Endothelial cell of umbilical vein (primary cell): ENCODE results near the gene TMPRSS6. TPM values are rescaled to one million over a fixed set of nuclear protein-coding genes. Genes with fewer than 3 reads are reported as not detected.

ENCODE experiments used
- BruUV-seq: library from RNA; stranded (reverse); fragments of 400-500 nt; replicated peaks from 2 replicates; lab custom pipeline; 2021; lab: Mats Ljungman, UMichigan
- CTCF ChIA-PET: fragments of 300-600, 350-600 bp; sonication (Branson Sonifier 250); formaldehyde crosslinking; loops from one replicate; lab custom pipeline; 2021; ENCODE audit warnings: antibody characterized with exemption, inconsistent platforms; lab: Charles Lee
- POLR2A ChIA-PET: fragments of 300-600, 350-600 bp; sonication (Branson Sonifier 250); formaldehyde crosslinking; loops from one replicate; lab custom pipeline; 2021; ENCODE audit warnings: antibody characterized with exemption, inconsistent platforms; lab: Charles Lee
- DNase-seq: peaks from one replicate; pipeline ENCODE4 v3.0.0-alpha.2; 2011; ENCODE audit warnings: low read depth, low spot score
- FAIRE-seq: peaks from 2 replicates; lab custom pipeline; 2011; peaks lifted over from hg19 to GRCh38; lab: Jason Lieb, UNC
- H2AFZ ChIP-seq: 2 replicates; pipeline ENCODE4 v1.6.0; 2012; ENCODE audit warnings: low read depth, low read length, control low read depth, inconsistent platforms
- H3K27ac ChIP-seq: 2 replicates; pipeline ENCODE4 v1.5.1; 2011; ENCODE audit warnings: low read depth, mild to moderate bottlenecking, control low read depth, low read length, moderate library complexity; ENCODE audit not compliant: insufficient read depth
- H3K27me3 ChIP-seq, 2 experiments: 2 replicates each; pipeline versions ENCODE4 v1.6.0 to v1.6.1; 2011; ENCODE audit warnings: low read length in 2 of 2, mixed read lengths in 1 of 2; ENCODE audit not compliant: control insufficient read depth in 2 of 2, insufficient read depth in 2 of 2
- H3K36me3 ChIP-seq, 2 experiments: 2 replicates in 1 of 2; 3 replicates in 1 of 2; pipeline ENCODE4 v1.5.1; 2011; ENCODE audit warnings: low read length in 2 of 2, mild to moderate bottlenecking in 1 of 2, moderate library complexity in 1 of 2; ENCODE audit not compliant: control insufficient read depth in 2 of 2, insufficient read depth in 2 of 2; ENCODE audit errors: extremely low read depth in 1 of 2
- H3K4me1 ChIP-seq: 3 replicates; pipeline ENCODE4 v1.5.1; 2011; ENCODE audit warnings: mild to moderate bottlenecking, low read length; ENCODE audit not compliant: control insufficient read depth, insufficient read depth; ENCODE audit errors: extremely low read depth
- H3K4me2 ChIP-seq: 2 replicates; pipeline ENCODE4 v1.6.1; 2011; ENCODE audit warnings: low read length, control low read depth, mixed read lengths; ENCODE audit not compliant: insufficient read depth
- H3K4me3 ChIP-seq, 3 experiments: fragments of 200-600 bp in 1 of 3; sonication (generic), shearing (Covaris generic) in 1 of 3; replicated peaks in 1 of 3; 2 replicates each; pipeline ENCODE4 v1.5.1; 2011 to 2016; ENCODE audit warnings: control low read depth in 3 of 3, low read length in 3 of 3, mild to moderate bottlenecking in 2 of 3, inconsistent platforms in 1 of 3, low read depth in 1 of 3, moderate library complexity in 1 of 3; ENCODE audit not compliant: insufficient read depth in 1 of 3
- H3K79me2 ChIP-seq: 2 replicates; pipeline ENCODE4 v1.6.0; 2012; ENCODE audit warnings: low read length, inconsistent platforms; ENCODE audit not compliant: control insufficient read depth, insufficient read depth
- H3K9ac ChIP-seq: replicated peaks from 2 replicates; pipeline ENCODE3; 2011; ENCODE audit warnings: low read length, control low read depth; ENCODE audit not compliant: insufficient read depth; ENCODE audit errors: extremely low read depth
- H3K9me1 ChIP-seq: replicated peaks from 3 replicates; pipeline ENCODE4 v1.6.0; 2011; ENCODE audit warnings: mild to moderate bottlenecking, low read length; ENCODE audit not compliant: control insufficient read depth, insufficient read depth; ENCODE audit errors: extremely low read depth
- H3K9me3 ChIP-seq: replicated peaks from 2 replicates; pipeline ENCODE4 v1.5.1; 2012; ENCODE audit warnings: low read length, inconsistent platforms; ENCODE audit not compliant: control insufficient read depth, insufficient read depth
- H4K20me1 ChIP-seq: replicated peaks from 2 replicates; pipeline ENCODE3; 2011; ENCODE audit warnings: mild to moderate bottlenecking, low read length; ENCODE audit not compliant: control insufficient read depth, insufficient read depth; ENCODE audit errors: extremely low read depth
- FOS ChIP-seq: IDR thresholded peaks from 2 replicates; pipeline ENCODE4 v1.6.1; 2011; ENCODE audit warnings: mild to moderate bottlenecking, low read length, moderate library complexity, borderline replicate concordance; ENCODE audit not compliant: insufficient read depth
- GATA2 ChIP-seq: IDR thresholded peaks from 2 replicates; pipeline ENCODE4 v1.7.0; 2011; ENCODE audit warnings: low read depth, mild to moderate bottlenecking, moderate library complexity, mixed read lengths, low read length; ENCODE audit not compliant: insufficient read length, insufficient read depth
- JUN ChIP-seq: IDR thresholded peaks from 2 replicates; pipeline ENCODE4 v1.6.1; 2011; ENCODE audit warnings: borderline replicate concordance, low read depth; ENCODE audit not compliant: insufficient read length, insufficient read depth
- MYC ChIP-seq: IDR thresholded peaks from one replicate; pipeline ENCODE4 v1.6.1; 2011; ENCODE audit warnings: mild to moderate bottlenecking, low read depth, low read length
- POLR2A ChIP-seq: IDR thresholded peaks from 2 replicates; pipeline ENCODE4 v1.6.1; 2012; ENCODE audit warnings: low read depth, mild to moderate bottlenecking, control low read depth, low read length
- POLR2AphosphoS5 ChIP-seq: IDR thresholded peaks from 2 replicates; pipeline ENCODE4 v1.6.1; 2012; ENCODE audit warnings: low read depth, mild to moderate bottlenecking, control low read depth, low read length, moderate library complexity; ENCODE audit not compliant: insufficient read depth
- dilution Hi-C: fragments of 300-500 bp; cut with MboI; formaldehyde crosslinking; loops from one replicate; pipeline ENCODE4 v1.15.0; 2019; ENCODE audit warnings: low sequenced_read_pairs; ENCODE audit not compliant: extremely low pct_ligation_motif_present
- intact Hi-C: fragments of 100-400 bp; cut with micrococcal nuclease; formaldehyde crosslinking; loops from one replicate; pipeline ENCODE4 v1.10.0; 2022
- polyA plus RNA-seq, 4 experiments: library from polyadenylated mRNA; depleted of rRNA in 3 of 4; stranded (reverse) in 3 of 4; unstranded in 1 of 4; fragments of >200 nt; gene quantifications; 2 replicates each; pipeline versions ENCODE4 v1.2.1 to v1.2.3, GENCODE V29; 2011 to 2012; ENCODE audit warnings: missing spikeins in 1 of 4
- total RNA-seq: library from RNA; stranded (reverse); gene quantifications from 2 replicates; pipeline ENCODE4 v1.2.3, GENCODE V29; 2021
- TF ChIP-seq, protein P1 (sequence below), 2 donors: IDR thresholded peaks; 1 replicate in 1 of 2; 2 replicates in 1 of 2; pipeline ENCODE4 v1.5.1; 2011; ENCODE audit warnings: low read length in 2 of 2, mild to moderate bottlenecking in 2 of 2, moderate library complexity in 2 of 2, control low read depth in 1 of 2, inconsistent platforms in 1 of 2, low read depth in 1 of 2; ENCODE audit not compliant: insufficient read depth in 1 of 2; ENCODE audit errors: extremely low read depth in 1 of 2
- TF ChIP-seq, protein P2 (sequence below): IDR thresholded peaks from 2 replicates; pipeline ENCODE4 v1.6.1; 2011; ENCODE audit not compliant: insufficient read depth, insufficient read length

TMPRSS6 gene
- total and polyA plus RNA-seq, 2 donors (not counting 3 experiments of a cell fraction or from before 2014, with no cell fraction given), result not detected

DNA sequence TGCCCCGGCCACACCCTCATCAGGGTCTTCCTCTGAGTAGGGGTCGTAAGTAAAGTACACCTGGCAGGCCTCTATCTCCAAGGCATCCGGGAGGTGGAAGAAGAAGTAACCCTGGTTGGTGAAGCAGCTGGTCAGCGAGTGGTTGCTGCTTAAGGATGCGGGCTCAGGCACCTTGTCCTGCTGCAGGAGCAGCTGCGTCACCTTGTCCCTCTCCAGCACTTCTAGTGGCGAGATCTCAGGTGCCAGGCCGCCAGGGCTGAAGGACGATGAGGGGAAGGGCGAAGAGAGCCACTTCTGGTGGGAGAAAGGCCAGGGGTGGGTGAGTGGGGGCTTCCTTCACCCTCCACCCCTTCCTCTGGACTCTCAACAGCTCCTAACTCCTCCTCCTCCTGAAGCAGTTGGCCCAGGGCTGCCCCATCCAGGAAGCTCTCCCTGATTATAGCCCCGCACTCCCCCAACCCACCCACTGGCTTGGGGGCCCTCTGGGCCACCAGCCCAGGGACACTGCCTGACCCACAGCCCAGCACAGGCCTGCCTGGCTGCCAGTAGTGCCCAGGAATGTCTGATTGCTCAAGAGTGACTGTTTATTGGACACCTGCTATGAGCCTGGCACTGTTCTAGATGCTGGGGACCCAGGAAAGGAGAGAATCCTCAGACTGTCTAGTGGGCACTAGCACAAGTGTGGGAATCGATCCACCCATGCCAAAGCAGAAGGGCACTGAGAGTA, 19.2 kb upstream of the TMPRSS6 start:
- Histone ChIP-seq H3K79me2 (no peaks in the 10 kb centered on the region), H3K4me3 (no peak overlapping the region), H3K27me3 (no peaks in the 10 kb centered on the region), H3K9ac (no peak overlapping the region), H3K9me3 (no peaks in the 10 kb centered on the region), H2AFZ (no peak overlapping the region), H3K36me3 (no peaks in the 10 kb centered on the region), H3K4me1 (no peaks in the 10 kb centered on the region), H4K20me1 (no peaks in the 10 kb centered on the region), H3K27ac (no peak overlapping the region), H3K4me2 (no peak overlapping the region), H3K9me1 (no peaks in the 10 kb centered on the region)
- intact Hi-C loops, result no loop called here
- ChIA-PET POLR2A (no interaction called here), CTCF (no interaction called here)
- BruUV-seq, result no TSS peak
- DNase-seq (no peak), FAIRE-seq (no peak)
- no peak for TF ChIP-seq GATA2
- TF ChIP-seq, protein P1, sequence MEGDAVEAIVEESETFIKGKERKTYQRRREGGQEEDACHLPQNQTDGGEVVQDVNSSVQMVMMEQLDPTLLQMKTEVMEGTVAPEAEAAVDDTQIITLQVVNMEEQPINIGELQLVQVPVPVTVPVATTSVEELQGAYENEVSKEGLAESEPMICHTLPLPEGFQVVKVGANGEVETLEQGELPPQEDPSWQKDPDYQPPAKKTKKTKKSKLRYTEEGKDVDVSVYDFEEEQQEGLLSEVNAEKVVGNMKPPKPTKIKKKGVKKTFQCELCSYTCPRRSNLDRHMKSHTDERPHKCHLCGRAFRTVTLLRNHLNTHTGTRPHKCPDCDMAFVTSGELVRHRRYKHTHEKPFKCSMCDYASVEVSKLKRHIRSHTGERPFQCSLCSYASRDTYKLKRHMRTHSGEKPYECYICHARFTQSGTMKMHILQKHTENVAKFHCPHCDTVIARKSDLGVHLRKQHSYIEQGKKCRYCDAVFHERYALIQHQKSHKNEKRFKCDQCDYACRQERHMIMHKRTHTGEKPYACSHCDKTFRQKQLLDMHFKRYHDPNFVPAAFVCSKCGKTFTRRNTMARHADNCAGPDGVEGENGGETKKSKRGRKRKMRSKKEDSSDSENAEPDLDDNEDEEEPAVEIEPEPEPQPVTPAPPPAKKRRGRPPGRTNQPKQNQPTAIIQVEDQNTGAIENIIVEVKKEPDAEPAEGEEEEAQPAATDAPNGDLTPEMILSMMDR (IDR thresholded peaks at IDR 0.05; ENCODE audit: extremely low read depth in 1 of 2, insufficient read depth in 1 of 2, low read depth in 1 of 2, low read length in 2 of 2), result no peak
- dilution Hi-C loops, result no loop called here

DNA sequence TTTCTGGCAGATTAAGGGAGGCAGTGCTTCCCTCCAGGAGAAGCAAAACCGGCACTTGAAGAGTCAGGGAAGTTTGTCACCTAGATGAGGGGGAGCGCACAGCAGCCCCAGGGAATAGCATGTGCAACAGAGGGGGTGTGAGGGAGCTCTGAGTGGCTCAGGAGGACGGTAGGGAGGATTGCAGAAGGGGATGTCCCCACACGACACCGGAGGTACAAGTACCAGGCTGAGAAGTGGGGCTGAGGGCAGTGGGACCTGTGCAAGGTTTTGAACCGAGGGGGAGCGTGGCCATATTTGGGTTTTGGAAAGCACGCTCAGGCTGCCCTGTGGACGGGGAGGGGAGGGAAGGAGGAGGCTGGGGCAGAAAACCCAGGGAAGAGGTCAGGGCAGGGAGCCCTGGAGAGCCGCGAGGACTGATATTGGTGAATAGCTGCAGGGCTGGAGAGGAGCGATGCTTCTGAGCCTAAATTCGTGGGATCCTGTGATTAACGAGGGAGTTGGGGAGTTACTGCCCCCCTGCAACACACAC, 17.9 kb upstream of the TMPRSS6 start:
- H3K27me3 ChIP-seq, result no peaks in the 10 kb centered on the region
- no peak for DNase-seq
- TF ChIP-seq, protein P2, sequence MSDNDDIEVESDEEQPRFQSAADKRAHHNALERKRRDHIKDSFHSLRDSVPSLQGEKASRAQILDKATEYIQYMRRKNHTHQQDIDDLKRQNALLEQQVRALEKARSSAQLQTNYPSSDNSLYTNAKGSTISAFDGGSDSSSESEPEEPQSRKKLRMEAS, result no peak
- no peak for TF ChIP-seq FOS
- TF ChIP-seq POLR2AphosphoS5, result no peak
- no peak for TF ChIP-seq POLR2A
- TF ChIP-seq, protein P1 (IDR thresholded peaks at IDR 0.05; ENCODE audit: extremely low read depth in 1 of 2, insufficient read depth in 1 of 2, low read depth in 1 of 2, low read length in 2 of 2), result no peak
- TF ChIP-seq JUN, result no peak
- TF ChIP-seq MYC, result no peak
- no peak for TF ChIP-seq GATA2
- ChIA-PET POLR2A (no interaction called here), CTCF (interaction anchor here (1.2 kb wide), 1 partner anchor 70 kb away, joined by 3 read pairs; no protein-coding TSS in a partner anchor)
- H3K4me1 ChIP-seq, result no peaks in the 10 kb centered on the region
- no peaks in the 10 kb centered on the region for H4K20me1 ChIP-seq
- dilution Hi-C loops (no loop called here), intact Hi-C loops (no loop called here)
- no peaks in the 10 kb centered on the region for H3K9me1 ChIP-seq
- H3K79me2 ChIP-seq, result no peaks in the 10 kb centered on the region
- no peak overlapping the region for H3K9ac ChIP-seq
- no peaks in the 10 kb centered on the region for H3K9me3 ChIP-seq
- H3K4me2 ChIP-seq, result no peak overlapping the region
- no peak overlapping the region for H2AFZ ChIP-seq
- H3K27ac ChIP-seq, result no peak overlapping the region
- no peak for FAIRE-seq
- H3K4me3 ChIP-seq, result no peak overlapping the region
- BruUV-seq, result no TSS peak
- H3K36me3 ChIP-seq, result no peaks in the 10 kb centered on the region
